Skeletal muscle satellite cell (primary cell): ENCODE data around the gene ATG9B.

ENCODE experiments used
- H3K27me3 ChIP-seq: 2 replicates; pipeline ENCODE4 v1.7.0; 2013; ENCODE audit warnings: low read length; ENCODE audit not compliant: control insufficient read depth, insufficient read depth
- H3K36me3 ChIP-seq: 2 replicates; pipeline ENCODE4 v1.7.0; 2013; ENCODE audit warnings: mild to moderate bottlenecking, control low read depth, low read length; ENCODE audit not compliant: insufficient read depth
- H3K4me1 ChIP-seq: 2 replicates; pipeline ENCODE4 v1.7.0; 2013; ENCODE audit warnings: low read length; ENCODE audit not compliant: control insufficient read depth, insufficient read depth
- H3K4me2 ChIP-seq: 2 replicates; pipeline ENCODE4 v1.7.0; 2013; ENCODE audit warnings: mild to moderate bottlenecking, low read length
- H3K4me3 ChIP-seq: 2 replicates; pipeline ENCODE4 v1.7.0; 2013; ENCODE audit warnings: low read length
- H3K9ac ChIP-seq: 2 replicates; pipeline ENCODE4 v1.7.0; 2013; ENCODE audit warnings: mild to moderate bottlenecking, low read depth, low read length, moderate library complexity
- H3K9me3 ChIP-seq: replicated peaks from 2 replicates; pipeline ENCODE4 v1.7.0; 2013; ENCODE audit warnings: mild to moderate bottlenecking, control low read depth, low read length

The ATG9B gene

GRCh38 chr7:150979713-150980390 is 44.4 kb downstream of the ATG9B start:
- Histone ChIP-seq H3K4me1 (peaks cover 12% of the 10 kb centered on the region), H3K27me3 (peaks cover 66% of the 10 kb centered on the region), H3K4me3 (no peak overlapping the region), H3K36me3 (no peaks in the 10 kb centered on the region), H3K9me3 (no peaks in the 10 kb centered on the region), H3K4me2 (no peak overlapping the region), H3K9ac (no peak overlapping the region)

- Histone ChIP-seq H3K4me3 (peak within 1 kb of the TSS; percentile 34), H3K27me3 (peaks cover 75% of the 10 kb centered on the region), H3K4me1 (peaks cover 15% of the 10 kb centered on the region)
Measured at GRCh38 chr7:150978126-150978789, 46.0 kb downstream of the ATG9B start, which contains the start of gene KCNH2. TSS of gene KCNH2 (minus strand) at chr7:150978321. CDS start at chr7:150977913, 408 bp downstream.

DNA sequence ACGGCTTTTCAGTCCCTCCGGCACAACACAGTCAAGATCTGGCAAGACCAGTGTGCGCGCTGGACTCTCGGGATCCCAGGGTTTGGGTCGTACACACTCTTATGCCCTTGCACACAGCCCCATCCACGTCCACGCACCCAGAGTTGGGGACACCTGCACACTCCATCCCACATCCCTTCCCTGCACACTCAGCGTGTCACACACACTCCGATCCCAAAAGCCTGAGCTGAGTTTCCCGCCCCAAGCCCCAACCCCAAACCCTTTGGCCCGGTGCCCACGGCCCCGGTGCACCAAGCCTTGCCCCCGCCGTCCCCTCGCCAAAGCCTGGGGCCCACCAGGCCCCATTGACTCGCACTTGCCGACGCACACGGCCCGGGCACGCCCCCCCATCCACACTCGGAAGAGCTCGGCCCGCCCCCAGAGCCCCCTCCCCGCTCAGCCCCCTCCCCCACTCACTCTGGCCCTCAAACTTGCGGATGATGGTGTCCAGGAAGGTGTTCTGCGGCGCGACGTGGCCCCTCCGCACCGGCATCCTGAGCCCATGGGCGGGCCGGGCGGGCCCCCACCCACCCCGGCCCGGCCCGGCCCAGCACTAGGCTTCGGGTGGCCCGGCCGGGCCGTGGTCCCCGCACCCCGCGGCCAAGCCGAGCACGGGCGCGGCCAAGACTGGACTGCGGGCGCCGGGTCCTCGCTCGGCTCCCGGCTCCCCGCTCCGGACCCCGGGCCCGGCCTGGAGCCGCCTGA is 46.7 kb downstream of the ATG9B start:
- Histone ChIP-seq H3K4me3 (no peak overlapping the region), H3K27me3 (peaks cover 79% of the 10 kb centered on the region)

More at GRCh38 chr7:150978126-150978789, 46.0 kb downstream of the ATG9B start, which contains the start of gene KCNH2:
- Histone ChIP-seq H3K4me2 (peak within 1 kb of the TSS; percentile 72), H3K9me3 (no peaks in the 10 kb centered on the region), H3K36me3 (no peaks in the 10 kb centered on the region), H3K9ac (no peak within 1 kb of the TSS)

GRCh38 chr7:150976529-150977381 is 47.5 kb downstream of the ATG9B start:
- H3K4me3 ChIP-seq = no peak overlapping the region
- H3K9ac ChIP-seq = no peak overlapping the region
- no peaks in the 10 kb centered on the region for H3K36me3 ChIP-seq
- H3K4me2 ChIP-seq = no peak overlapping the region
- H3K27me3 ChIP-seq = peaks cover 79% of the 10 kb centered on the region
- no peaks in the 10 kb centered on the region for H3K9me3 ChIP-seq
- H3K4me1 ChIP-seq = peaks cover 15% of the 10 kb centered on the region

More for the DNA sequence above, 46.7 kb downstream of the ATG9B start:
- Histone ChIP-seq H3K4me1 (peaks cover 15% of the 10 kb centered on the region), H3K9me3 (no peaks in the 10 kb centered on the region), H3K36me3 (no peaks in the 10 kb centered on the region), H3K9ac (no peak overlapping the region), H3K4me2 (no peak overlapping the region)

DNA sequence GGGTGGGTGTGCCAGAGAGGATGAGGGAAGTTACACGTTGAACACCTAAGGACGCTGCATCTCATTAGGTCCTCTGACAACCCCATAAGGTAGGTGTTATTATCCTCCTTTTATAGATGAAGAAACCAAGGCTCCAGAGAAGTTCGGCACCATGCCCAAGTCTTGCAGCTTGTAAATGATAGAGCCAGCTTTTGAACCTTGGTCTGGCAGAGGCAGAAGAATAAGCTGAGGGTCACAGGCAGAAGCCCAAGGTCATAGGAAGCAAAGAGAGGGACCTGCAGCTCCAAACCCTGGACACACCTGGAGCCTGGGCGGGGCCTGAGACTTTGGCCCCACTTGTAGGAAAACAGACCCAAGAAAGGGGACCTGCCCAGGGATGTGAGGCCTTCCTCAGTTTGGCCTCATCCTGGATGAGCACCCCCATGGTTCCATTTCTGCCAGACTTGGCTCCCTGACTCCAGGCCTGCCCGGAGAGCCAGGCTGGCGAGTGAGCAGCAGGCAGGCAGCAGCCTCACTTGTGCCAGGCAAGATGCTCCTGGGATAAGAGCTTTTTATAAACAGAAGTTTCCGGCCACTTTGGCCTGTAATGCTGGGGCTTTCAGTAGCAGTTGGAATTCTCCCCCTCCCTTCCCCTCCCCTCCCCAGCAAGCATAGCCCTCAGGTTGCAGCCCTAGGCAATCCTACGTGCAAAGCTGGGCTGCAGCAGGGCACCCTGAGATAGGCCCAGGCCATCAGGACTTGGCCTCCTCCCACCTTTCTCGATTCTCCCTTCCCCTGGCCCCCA is 48.6 kb downstream of the ATG9B start:
- Histone ChIP-seq H3K4me1 (peaks cover 21% of the 10 kb centered on the region), H3K9ac (no peak overlapping the region), H3K9me3 (no peaks in the 10 kb centered on the region), H3K4me2 (no peak overlapping the region), H3K27me3 (peaks cover 74% of the 10 kb centered on the region), H3K36me3 (no peaks in the 10 kb centered on the region), H3K4me3 (no peak overlapping the region)

DNA sequence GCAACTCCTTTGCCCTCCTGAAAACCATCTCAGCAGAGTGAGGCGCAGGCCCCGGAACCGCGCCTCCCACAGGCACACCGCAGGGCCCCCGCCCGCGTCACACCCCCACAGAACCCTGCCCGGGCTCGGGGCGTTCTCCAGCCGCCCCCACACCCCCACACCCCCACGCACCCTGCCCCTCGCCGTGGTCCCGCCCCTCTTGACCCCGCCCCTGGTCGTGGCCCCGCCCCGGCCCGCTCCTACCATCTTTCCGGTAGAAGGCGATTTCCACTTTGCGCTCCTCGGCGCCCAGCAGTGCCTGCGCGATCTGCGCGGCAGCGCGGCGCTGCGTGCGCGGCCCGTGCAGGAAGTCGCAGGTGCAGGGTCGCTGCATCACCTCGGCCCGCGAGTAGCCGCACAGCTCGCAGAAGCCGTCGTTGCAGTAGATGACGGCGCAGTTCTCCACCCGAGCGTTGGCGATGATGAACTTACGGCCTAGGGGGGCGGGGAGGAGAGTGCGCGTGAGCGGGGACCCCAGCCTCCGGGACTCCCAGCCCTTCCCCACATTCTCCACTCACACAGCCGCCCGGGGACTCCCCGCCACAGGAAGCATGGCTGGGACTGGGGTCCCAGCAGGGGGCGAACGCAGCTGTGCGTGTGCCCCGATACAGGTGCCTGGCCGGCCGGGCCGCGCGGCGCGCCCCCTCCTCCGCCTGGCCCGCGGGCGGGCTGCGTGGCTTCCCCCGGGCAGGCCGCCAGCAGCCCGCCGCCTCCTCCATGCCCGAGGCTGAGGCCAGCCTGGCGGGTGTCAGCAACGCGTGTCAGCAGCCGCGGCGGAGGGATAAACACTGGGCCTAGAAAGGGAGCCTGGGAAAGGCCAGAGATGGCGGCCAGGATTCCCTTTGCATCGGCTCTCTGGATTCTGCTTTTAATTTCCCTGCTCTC is 49.6 kb downstream of the ATG9B start:
- Histone ChIP-seq H3K9ac (no peak overlapping the region), H3K27me3 (peaks cover 72% of the 10 kb centered on the region), H3K4me1 (peaks cover 21% of the 10 kb centered on the region), H3K9me3 (no peaks in the 10 kb centered on the region), H3K4me3 (peak overlapping the region; percentile 47), H3K36me3 (no peaks in the 10 kb centered on the region), H3K4me2 (peak overlapping the region; percentile 73)

GRCh38 chr7:150973571-150974451 is 50.5 kb downstream of the ATG9B start:
- Histone ChIP-seq H3K9ac (no peak overlapping the region), H3K9me3 (no peaks in the 10 kb centered on the region), H3K4me1 (peaks cover 19% of the 10 kb centered on the region), H3K4me3 (no peak overlapping the region), H3K27me3 (peaks cover 75% of the 10 kb centered on the region), H3K36me3 (no peaks in the 10 kb centered on the region), H3K4me2 (no peak overlapping the region)

DNA sequence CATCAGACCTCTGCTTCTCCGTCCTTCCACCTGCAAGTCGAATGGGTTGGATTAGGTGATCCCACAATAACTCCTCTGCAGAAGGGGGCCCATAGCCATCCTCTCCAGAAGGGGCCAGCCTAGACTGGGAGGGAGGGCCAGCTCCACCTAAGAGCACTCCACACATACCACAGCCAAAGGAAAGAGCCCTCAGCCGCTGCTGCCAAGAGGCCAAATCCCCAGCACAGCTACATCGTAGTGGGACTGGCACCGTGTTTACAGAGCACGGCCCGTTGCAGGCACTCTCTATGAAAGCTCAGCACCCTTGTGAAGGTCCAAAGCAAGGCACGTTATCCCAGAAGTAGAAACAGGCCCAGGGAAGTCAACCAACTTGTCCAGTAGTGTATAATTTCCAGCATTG is 51.6 kb downstream of the ATG9B start:
- Histone ChIP-seq H3K4me2 (no peak overlapping the region), H3K36me3 (no peaks in the 10 kb centered on the region), H3K4me1 (peaks cover 14% of the 10 kb centered on the region), H3K27me3 (peaks cover 81% of the 10 kb centered on the region), H3K9me3 (no peaks in the 10 kb centered on the region), H3K4me3 (no peak overlapping the region), H3K9ac (no peak overlapping the region)

GRCh38 chr7:150972023-150972468 is 52.2 kb downstream of the ATG9B start:
- no peak overlapping the region for H3K4me3 ChIP-seq
- no peak overlapping the region for H3K9ac ChIP-seq
- H3K4me1 ChIP-seq = peaks cover 14% of the 10 kb centered on the region
- peaks cover 79% of the 10 kb centered on the region for H3K27me3 ChIP-seq
- no peaks in the 10 kb centered on the region for H3K9me3 ChIP-seq
- H3K4me2 ChIP-seq = no peak overlapping the region
- H3K36me3 ChIP-seq = no peaks in the 10 kb centered on the region
